IMR-90 (cell line): ENCODE measurements around the gene AKIP1.

Experiments
- BHLHE40 ChIP-seq: fragments of 150-350 bp; IDR thresholded peaks from 2 replicates; pipeline ENCODE4 v1.6.1; 2016; ENCODE audit warnings: mild to moderate bottlenecking, low read depth, low read length
- CEBPB ChIP-seq: IDR thresholded peaks from 2 replicates; pipeline ENCODE4 v1.6.1; 2012; ENCODE audit warnings: low read depth, low read length, improper control_type of control experiment
- CTCF ChIP-seq: conservative IDR thresholded peaks from 2 replicates; pipeline ENCODE4 v1.5.1; 2012; ENCODE audit warnings: mild to moderate bottlenecking, low read depth, low read length, improper control_type of control experiment
- ELK1 ChIP-seq: fragments of 150-350 bp; IDR thresholded peaks from 2 replicates; pipeline ENCODE4 v1.6.1; 2016; ENCODE audit warnings: low read depth, mild to moderate bottlenecking, low read length, moderate library complexity, borderline replicate concordance
- MAFK ChIP-seq: IDR thresholded peaks from 2 replicates; pipeline ENCODE4 v1.6.1; 2012; ENCODE audit warnings: low read depth, low read length, improper control_type of control experiment
- MAZ ChIP-seq: IDR thresholded peaks from 2 replicates; pipeline ENCODE4 v1.6.1; 2012; ENCODE audit warnings: low read depth, mild to moderate bottlenecking, low read length, improper control_type of control experiment, moderate library complexity, borderline replicate concordance
- MXI1 ChIP-seq: IDR thresholded peaks from 2 replicates; pipeline ENCODE4 v1.6.1; 2012; ENCODE audit warnings: low read depth, mild to moderate bottlenecking, low read length, moderate library complexity, borderline replicate concordance
- POLR2A ChIP-seq: IDR thresholded peaks from 2 replicates; pipeline ENCODE4 v1.6.1; 2012; ENCODE audit warnings: mild to moderate bottlenecking, low read depth, low read length
- RAD21 ChIP-seq: IDR thresholded peaks from 2 replicates; pipeline ENCODE4 v1.6.1; 2012; ENCODE audit warnings: low read length, improper control_type of control experiment
- RCOR1 ChIP-seq: IDR thresholded peaks from 2 replicates; pipeline ENCODE4 v1.6.1; 2012; ENCODE audit warnings: mild to moderate bottlenecking, low read length, improper control_type of control experiment; ENCODE audit not compliant: insufficient replicate concordance
- SMC3 ChIP-seq: fragments of 150-350 bp; IDR thresholded peaks from 2 replicates; pipeline ENCODE4 v1.6.1; 2016; ENCODE audit warnings: low read depth, mild to moderate bottlenecking, antibody characterized with exemption, low read length, moderate library complexity
- USF2 ChIP-seq: fragments of 150-350 bp; IDR thresholded peaks from 2 replicates; pipeline ENCODE4 v1.6.1; 2017; ENCODE audit warnings: mild to moderate bottlenecking, antibody characterized with exemption, low read length, low read depth

- TF ChIP-seq POLR2A (no peak), CTCF (no peak), USF2 (no peak), BHLHE40 (no peak), SMC3 (no peak), CEBPB (no peak), RCOR1 (no peak), MXI1 (no peak), RAD21 (no peak), MAFK (no peak), MAZ (no peak), ELK1 (no peak)
Observed at GRCh38 chr11:8962841-8963240, 51.9 kb downstream of the AKIP1 start.
